IMR-90 (cell line): ENCODE results near the gene WDFY1. TPM values are rescaled to one million over a fixed set of nuclear protein-coding genes. Genes with fewer than 3 reads are reported as not detected.

Source experiments
- ATAC-seq: fragments of 200-7000 bp; cut with Tn5 transposase; 2 replicates; pipeline ENCODE4 v1.9.1; 2020; ENCODE audit warnings: low read depth, mild to moderate bottlenecking, moderate library complexity
- BruUV-seq: library from RNA; stranded (reverse); fragments of 400-500 nt; replicated peaks from 2 replicates; lab custom pipeline; 2021; lab: Mats Ljungman, UMichigan
- CTCF ChIA-PET: fragments of 300-600 bp; formaldehyde crosslinking; extraction: SDS; loops from one replicate; lab custom pipeline; 2021; ENCODE audit warnings: antibody characterized with exemption; lab: Yijun Ruan, JAX
- POLR2A ChIA-PET: fragments of 300-600 bp; sonication (Branson Sonifier 250); formaldehyde crosslinking; loops from one replicate; lab custom pipeline; 2022; ENCODE audit warnings: antibody characterized with exemption; ENCODE audit not compliant: unreplicated experiment; lab: Charles Lee
- DNase-seq: peaks from one replicate; pipeline ENCODE4 v3.0.0; 2013
- H2AFZ ChIP-seq: replicated peaks from 2 replicates; pipeline ENCODE3; 2013; ENCODE audit warnings: low read length, mild to moderate bottlenecking; ENCODE audit not compliant: poor library complexity
- H2AK5ac ChIP-seq: 2 replicates; pipeline ENCODE4 v1.6.1; 2013; ENCODE audit warnings: low read depth, low read length, inconsistent platforms
- H2AK9ac ChIP-seq: replicated peaks from 2 replicates; pipeline ENCODE3; 2013; ENCODE audit warnings: mild to moderate bottlenecking, low read depth, low read length, moderate library complexity; ENCODE audit not compliant: poor library complexity
- H2BK120ac ChIP-seq: 2 replicates; pipeline ENCODE4 v1.6.1; 2013; ENCODE audit warnings: low read depth, low read length, inconsistent platforms
- H2BK15ac ChIP-seq: 3 replicates; pipeline ENCODE4 v1.6.1; 2013; ENCODE audit warnings: low read depth, low read length, inconsistent platforms
- H2BK20ac ChIP-seq: 2 replicates; pipeline ENCODE4 v1.6.1; 2013; ENCODE audit warnings: low read depth, mild to moderate bottlenecking, inconsistent platforms, low read length, moderate library complexity
- H2BK5ac ChIP-seq: 2 replicates; pipeline ENCODE4 v1.6.1; 2013; ENCODE audit warnings: mild to moderate bottlenecking, low read depth, low read length, inconsistent platforms; ENCODE audit not compliant: poor library complexity, severe bottlenecking
- H3K14ac ChIP-seq: replicated peaks from 2 replicates; pipeline ENCODE4 v1.6.1; 2013; ENCODE audit warnings: low read depth, low read length, inconsistent platforms
- H3K18ac ChIP-seq: 2 replicates; pipeline ENCODE4 v1.6.1; 2013; ENCODE audit warnings: low read depth, low read length, control low read depth
- H3K23ac ChIP-seq: 2 replicates; pipeline ENCODE4 v1.6.1; 2013; ENCODE audit warnings: low read depth, low read length, inconsistent platforms
- H3K27ac ChIP-seq: 2 replicates; pipeline ENCODE4 v1.5.1; 2013; ENCODE audit warnings: mild to moderate bottlenecking, control low read depth, low read length; ENCODE audit not compliant: insufficient read depth
- H3K27me3 ChIP-seq: 2 replicates; pipeline ENCODE4 v1.6.1; 2013; ENCODE audit warnings: low read length; ENCODE audit not compliant: control insufficient read depth, insufficient read depth
- H3K36me3 ChIP-seq: 2 replicates; pipeline ENCODE4 v1.6.1; 2013; ENCODE audit warnings: low read length, mixed read lengths; ENCODE audit not compliant: control insufficient read depth, insufficient read depth
- H3K4ac ChIP-seq: 2 replicates; pipeline ENCODE4 v1.6.1; 2013; ENCODE audit warnings: low read depth, low read length, inconsistent platforms
- H3K4me1 ChIP-seq: 2 replicates; pipeline ENCODE4 v1.6.1; 2013; ENCODE audit warnings: low read length, mixed read lengths; ENCODE audit not compliant: control insufficient read depth, insufficient read depth
- H3K4me2 ChIP-seq: 2 replicates; pipeline ENCODE4 v1.6.1; 2013; ENCODE audit warnings: low read depth, mild to moderate bottlenecking, control low read depth, low read length, moderate library complexity
- H3K4me3 ChIP-seq: 2 replicates; pipeline ENCODE4 v1.5.1; 2013; ENCODE audit warnings: low read depth, mild to moderate bottlenecking, control low read depth, low read length, moderate library complexity; ENCODE audit not compliant: insufficient read depth
- H3K56ac ChIP-seq: 2 replicates; pipeline ENCODE4 v1.6.1; 2013; ENCODE audit warnings: low read length, inconsistent platforms; ENCODE audit not compliant: insufficient read depth; ENCODE audit errors: extremely low read depth
- H3K79me1 ChIP-seq, 2 experiments: 2 replicates each; pipeline ENCODE4 v1.6.1; 2013; ENCODE audit warnings: low read length in 2 of 2, inconsistent platforms in 1 of 2, low read depth in 1 of 2
- H3K9ac ChIP-seq: 2 replicates; pipeline ENCODE4 v1.6.1; 2013; ENCODE audit warnings: low read depth, low read length, control low read depth
- H3K9me1 ChIP-seq: 2 replicates; pipeline ENCODE4 v1.6.1; 2013; ENCODE audit warnings: low read length, inconsistent platforms; ENCODE audit not compliant: insufficient read depth
- H3K9me3 ChIP-seq: 2 replicates; pipeline ENCODE4 v1.6.1; 2013; ENCODE audit warnings: low read length; ENCODE audit not compliant: control insufficient read depth, insufficient read depth
- H4K20me1 ChIP-seq: 2 replicates; pipeline ENCODE4 v1.6.1; 2013; ENCODE audit warnings: low read length, inconsistent platforms; ENCODE audit not compliant: insufficient read depth
- H4K5ac ChIP-seq: 2 replicates; pipeline ENCODE4 v1.6.1; 2013; ENCODE audit warnings: mild to moderate bottlenecking, low read depth, low read length, control low read depth
- H4K8ac ChIP-seq, 2 experiments: 2 replicates each; pipeline ENCODE4 v1.6.1; 2013; ENCODE audit warnings: low read depth in 2 of 2, low read length in 2 of 2, control low read depth in 1 of 2, inconsistent platforms in 1 of 2
- H4K91ac ChIP-seq: 2 replicates; pipeline ENCODE4 v1.6.1; 2013; ENCODE audit warnings: low read depth, low read length, inconsistent platforms; ENCODE audit not compliant: insufficient read depth
- BHLHE40 ChIP-seq: fragments of 150-350 bp; IDR thresholded peaks from 2 replicates; pipeline ENCODE4 v1.6.1; 2016; ENCODE audit warnings: mild to moderate bottlenecking, low read depth, low read length
- CEBPB ChIP-seq: IDR thresholded peaks from 2 replicates; pipeline ENCODE4 v1.6.1; 2012; ENCODE audit warnings: low read depth, low read length, improper control_type of control experiment
- CHD1 ChIP-seq: IDR thresholded peaks from 2 replicates; pipeline ENCODE4 v1.6.1; 2012; ENCODE audit warnings: low read depth, low read length, improper control_type of control experiment
- CTCF ChIP-seq: conservative IDR thresholded peaks from 2 replicates; pipeline ENCODE4 v1.5.1; 2012; ENCODE audit warnings: mild to moderate bottlenecking, low read depth, low read length, improper control_type of control experiment
- ELK1 ChIP-seq: fragments of 150-350 bp; IDR thresholded peaks from 2 replicates; pipeline ENCODE4 v1.6.1; 2016; ENCODE audit warnings: low read depth, mild to moderate bottlenecking, low read length, moderate library complexity, borderline replicate concordance
- FOS ChIP-seq: fragments of 150-350 bp; IDR thresholded peaks from 2 replicates; pipeline ENCODE4 v1.6.1; 2016; ENCODE audit warnings: low read depth, low read length
- MAFK ChIP-seq: IDR thresholded peaks from 2 replicates; pipeline ENCODE4 v1.6.1; 2012; ENCODE audit warnings: low read depth, low read length, improper control_type of control experiment
- MAZ ChIP-seq: IDR thresholded peaks from 2 replicates; pipeline ENCODE4 v1.6.1; 2012; ENCODE audit warnings: low read depth, mild to moderate bottlenecking, low read length, improper control_type of control experiment, moderate library complexity, borderline replicate concordance
- MXI1 ChIP-seq: IDR thresholded peaks from 2 replicates; pipeline ENCODE4 v1.6.1; 2012; ENCODE audit warnings: low read depth, mild to moderate bottlenecking, low read length, moderate library complexity, borderline replicate concordance
- NFE2L2 ChIP-seq: fragments of 150-350 bp; IDR thresholded peaks from 2 replicates; pipeline ENCODE4 v1.6.1; 2016; ENCODE audit warnings: low read depth, mild to moderate bottlenecking, low read length
- POLR2A ChIP-seq: IDR thresholded peaks from 2 replicates; pipeline ENCODE4 v1.6.1; 2012; ENCODE audit warnings: mild to moderate bottlenecking, low read depth, low read length
- RAD21 ChIP-seq: IDR thresholded peaks from 2 replicates; pipeline ENCODE4 v1.6.1; 2012; ENCODE audit warnings: low read length, improper control_type of control experiment
- RCOR1 ChIP-seq: IDR thresholded peaks from 2 replicates; pipeline ENCODE4 v1.6.1; 2012; ENCODE audit warnings: mild to moderate bottlenecking, low read length, improper control_type of control experiment; ENCODE audit not compliant: insufficient replicate concordance
- RFX5 ChIP-seq: IDR thresholded peaks from 2 replicates; pipeline ENCODE4 v1.8.0; 2012; ENCODE audit warnings: low read depth, mild to moderate bottlenecking, low read length, moderate library complexity
- SMC3 ChIP-seq: fragments of 150-350 bp; IDR thresholded peaks from 2 replicates; pipeline ENCODE4 v1.6.1; 2016; ENCODE audit warnings: low read depth, mild to moderate bottlenecking, antibody characterized with exemption, low read length, moderate library complexity
- USF2 ChIP-seq: fragments of 150-350 bp; IDR thresholded peaks from 2 replicates; pipeline ENCODE4 v1.6.1; 2017; ENCODE audit warnings: mild to moderate bottlenecking, antibody characterized with exemption, low read length, low read depth
- WGBS, 2 experiments: methylation state at CpG; one replicate each; pipeline versions ENCODE4 v1.1.5 to v1.1.7; 2013; ENCODE audit warnings: missing lambda C conversion rate in 2 of 2; ENCODE audit not compliant: insufficient read length in 1 of 2; ENCODE audit errors: extremely low coverage in 2 of 2; 5-methylcytosine and 5-hydroxymethylcytosine counted together
- dilution Hi-C: fragments of 300-500 bp; cut with HindIII; formaldehyde crosslinking; loops from one replicate; pipeline ENCODE4 v1.14.3; 2018; ENCODE audit warnings: low sequenced_read_pairs; ENCODE audit not compliant: unreplicated experiment
- in situ Hi-C: fragments of 300-500 bp; cut with MboI; formaldehyde crosslinking; loops from 3 replicates; pipeline ENCODE4 v1.14.3; 2019; ENCODE audit warnings: low sequenced_read_pairs, inconsistent platforms, mixed read lengths
- intact Hi-C: fragments of 100-400 bp; cut with micrococcal nuclease; formaldehyde crosslinking; loops from 2 replicates; pipeline ENCODE4 v1.10.0; 2022
- polyA plus RNA-seq, 3 experiments: library from polyadenylated mRNA; depleted of rRNA; stranded (reverse); fragments of >200 nt; gene quantifications; 2 replicates each; pipeline ENCODE4 v1.2.3, GENCODE V29; 2012; ENCODE audit warnings: low replicate concordance in 1 of 3
- total RNA-seq: library from RNA; depleted of rRNA; stranded (reverse); fragments of >200 nt; gene quantifications from 2 replicates; pipeline ENCODE4 v1.2.3, GENCODE V29; 2012

The WDFY1 gene
- total and polyA plus RNA-seq, 2 of the 4 experiments (the other 2 are of a cell fraction): 35.6 to 93.6 TPM

GRCh38 chr2:223908304-223908998 is 36.7 kb downstream of the WDFY1 start:
- Histone ChIP-seq H3K27ac (no peak overlapping the region), H2BK15ac (no peak overlapping the region), H2BK120ac (no peak overlapping the region), H3K9me1 (peaks cover 8% of the 10 kb centered on the region; the same call in 1 of the 2 replicates), H4K20me1 (peaks cover 16% of the 10 kb centered on the region), H3K9ac (no peak overlapping the region), H3K56ac (no peak overlapping the region), H4K8ac (no peak overlapping the region), H4K91ac (no peak overlapping the region), H2AK5ac (no peak overlapping the region), H4K5ac (no peak overlapping the region), H3K23ac (no peak overlapping the region), H2BK20ac (no peak overlapping the region), H2BK5ac (no peak overlapping the region), H3K14ac (no peak overlapping the region), H3K4ac (no peak overlapping the region), H3K4me3 (no peak overlapping the region), H3K36me3 (peaks cover 20% of the 10 kb centered on the region), H3K27me3 (no peaks in the 10 kb centered on the region), H3K79me1 (peaks cover 43 to 58% of the 10 kb centered on the region in 2 experiments), H3K4me2 (no peak overlapping the region), H3K9me3 (no peaks in the 10 kb centered on the region), H3K18ac (no peak overlapping the region), H2AFZ (no peak overlapping the region), H3K4me1 (peaks cover 4% of the 10 kb centered on the region; the same call in 1 of the 2 replicates), H2AK9ac (no peak overlapping the region)
- ChIA-PET CTCF (no interaction called here), POLR2A (no interaction called here)
- no peak for ATAC-seq
- 88% methylated on average over 7 of the region's 8 CpGs; no CpG with 5 or more reads in 1 of the 2 experiments for WGBS, 2 experiments
- DNase-seq: no peak
- in situ Hi-C loops: no loop called here
- dilution Hi-C loops: no loop called here
- no TSS peak for BruUV-seq
- TF ChIP-seq MAZ: no peak
- no peak for TF ChIP-seq MXI1
- no peak for TF ChIP-seq BHLHE40
- TF ChIP-seq CEBPB: no peak
- no peak for TF ChIP-seq ELK1
- no peak for TF ChIP-seq FOS
- TF ChIP-seq CHD1: no peak
- TF ChIP-seq RFX5: no peak
- no peak for TF ChIP-seq RAD21
- TF ChIP-seq NFE2L2: no peak
- no peak for TF ChIP-seq USF2
- TF ChIP-seq MAFK: no peak
- no peak for TF ChIP-seq CTCF
- TF ChIP-seq RCOR1: no peak
- no peak for TF ChIP-seq SMC3
- no peak for TF ChIP-seq POLR2A
- intact Hi-C loops: no loop called here
